Right lobe of liver (tissue), 4 donors: ENCODE data around the gene ZDHHC22.

Source experiments
- POLR2A ChIP-seq: fragments of 450-650 bp; IDR thresholded peaks from one replicate; pipeline ENCODE4 v1.6.1; 2017; ENCODE audit warnings: antibody characterized with exemption, mild to moderate bottlenecking
- TF ChIP-seq, protein P1 (sequence below), 4 donors: fragments of 200-600 bp in 3 of 4; fragments of 450-650 bp in 1 of 4; IDR thresholded peaks; one replicate each; pipeline versions ENCODE4 v1.5.1 to v1.8.0; 2016 to 2022; ENCODE audit warnings: antibody characterized with exemption in 4 of 4, mild to moderate bottlenecking in 2 of 4
- donor health status: DM: no; HTN: no; CAD: no.
- donor health status: DM: no; HTN: no; CAD: no.
- donor health status: DM: no; HTN: yes; CAD: no.

DNA sequence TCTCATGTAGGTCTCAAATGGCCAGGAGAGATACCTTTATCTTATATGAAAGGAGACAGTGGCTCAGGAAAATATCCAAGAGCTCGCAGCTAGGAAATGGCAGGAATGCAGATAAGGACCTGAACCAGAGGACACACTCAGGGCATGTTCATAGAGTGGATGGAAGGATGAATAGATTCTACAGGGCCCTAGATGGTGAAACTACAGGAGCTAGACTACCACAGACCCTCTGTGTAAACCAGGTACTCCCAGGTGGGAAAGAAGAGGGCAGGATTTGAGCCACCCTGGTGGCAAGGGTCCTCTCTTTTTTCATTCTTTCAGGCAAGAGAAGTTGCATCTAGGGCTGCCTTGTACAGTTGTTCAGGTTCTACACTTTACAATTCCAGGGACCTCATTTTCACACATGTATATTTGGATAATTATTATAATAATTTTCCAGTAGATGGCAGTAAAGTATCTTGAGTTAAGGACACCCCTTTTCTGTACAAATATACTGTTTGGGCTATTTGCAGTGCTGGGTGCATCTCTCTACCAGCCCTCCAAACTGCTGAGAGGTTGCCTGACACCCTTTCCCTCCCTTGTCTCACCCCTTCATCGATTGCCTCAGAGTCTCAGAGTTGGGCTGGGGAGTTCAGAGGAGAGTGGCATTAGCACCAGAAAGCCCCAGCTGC, 10.5 kb upstream of the ZDHHC22 start:
- TF ChIP-seq, protein P1, sequence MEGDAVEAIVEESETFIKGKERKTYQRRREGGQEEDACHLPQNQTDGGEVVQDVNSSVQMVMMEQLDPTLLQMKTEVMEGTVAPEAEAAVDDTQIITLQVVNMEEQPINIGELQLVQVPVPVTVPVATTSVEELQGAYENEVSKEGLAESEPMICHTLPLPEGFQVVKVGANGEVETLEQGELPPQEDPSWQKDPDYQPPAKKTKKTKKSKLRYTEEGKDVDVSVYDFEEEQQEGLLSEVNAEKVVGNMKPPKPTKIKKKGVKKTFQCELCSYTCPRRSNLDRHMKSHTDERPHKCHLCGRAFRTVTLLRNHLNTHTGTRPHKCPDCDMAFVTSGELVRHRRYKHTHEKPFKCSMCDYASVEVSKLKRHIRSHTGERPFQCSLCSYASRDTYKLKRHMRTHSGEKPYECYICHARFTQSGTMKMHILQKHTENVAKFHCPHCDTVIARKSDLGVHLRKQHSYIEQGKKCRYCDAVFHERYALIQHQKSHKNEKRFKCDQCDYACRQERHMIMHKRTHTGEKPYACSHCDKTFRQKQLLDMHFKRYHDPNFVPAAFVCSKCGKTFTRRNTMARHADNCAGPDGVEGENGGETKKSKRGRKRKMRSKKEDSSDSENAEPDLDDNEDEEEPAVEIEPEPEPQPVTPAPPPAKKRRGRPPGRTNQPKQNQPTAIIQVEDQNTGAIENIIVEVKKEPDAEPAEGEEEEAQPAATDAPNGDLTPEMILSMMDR (IDR thresholded peaks at IDR 0.05): peak; percentile 6 to 27 (median 20)
- TF ChIP-seq POLR2A: no peak
